Keratinocyte (primary cell): ENCODE results near the gene C1orf122.

Experiments used
- EZH2 ChIP-seq: IDR thresholded peaks from one replicate; pipeline ENCODE4 v1.6.1; 2012; ENCODE audit warnings: inconsistent platforms, mild to moderate bottlenecking, low read length, moderate library complexity
- TF ChIP-seq, protein P1 (sequence below), 3 experiments: IDR thresholded peaks in 1 of 3; conservative IDR thresholded peaks in 1 of 3; optimal IDR thresholded peaks in 1 of 3; 2 replicates in 2 of 3; 3 replicates in 1 of 3; pipeline versions ENCODE3 to v1.5.1; 2011; ENCODE audit warnings: low read length in 3 of 3, mild to moderate bottlenecking in 3 of 3, moderate library complexity in 2 of 3, control low read depth in 1 of 3, inconsistent platforms in 1 of 3; ENCODE audit not compliant: insufficient read depth in 2 of 3; ENCODE audit errors: extremely low read depth in 1 of 3

DNA sequence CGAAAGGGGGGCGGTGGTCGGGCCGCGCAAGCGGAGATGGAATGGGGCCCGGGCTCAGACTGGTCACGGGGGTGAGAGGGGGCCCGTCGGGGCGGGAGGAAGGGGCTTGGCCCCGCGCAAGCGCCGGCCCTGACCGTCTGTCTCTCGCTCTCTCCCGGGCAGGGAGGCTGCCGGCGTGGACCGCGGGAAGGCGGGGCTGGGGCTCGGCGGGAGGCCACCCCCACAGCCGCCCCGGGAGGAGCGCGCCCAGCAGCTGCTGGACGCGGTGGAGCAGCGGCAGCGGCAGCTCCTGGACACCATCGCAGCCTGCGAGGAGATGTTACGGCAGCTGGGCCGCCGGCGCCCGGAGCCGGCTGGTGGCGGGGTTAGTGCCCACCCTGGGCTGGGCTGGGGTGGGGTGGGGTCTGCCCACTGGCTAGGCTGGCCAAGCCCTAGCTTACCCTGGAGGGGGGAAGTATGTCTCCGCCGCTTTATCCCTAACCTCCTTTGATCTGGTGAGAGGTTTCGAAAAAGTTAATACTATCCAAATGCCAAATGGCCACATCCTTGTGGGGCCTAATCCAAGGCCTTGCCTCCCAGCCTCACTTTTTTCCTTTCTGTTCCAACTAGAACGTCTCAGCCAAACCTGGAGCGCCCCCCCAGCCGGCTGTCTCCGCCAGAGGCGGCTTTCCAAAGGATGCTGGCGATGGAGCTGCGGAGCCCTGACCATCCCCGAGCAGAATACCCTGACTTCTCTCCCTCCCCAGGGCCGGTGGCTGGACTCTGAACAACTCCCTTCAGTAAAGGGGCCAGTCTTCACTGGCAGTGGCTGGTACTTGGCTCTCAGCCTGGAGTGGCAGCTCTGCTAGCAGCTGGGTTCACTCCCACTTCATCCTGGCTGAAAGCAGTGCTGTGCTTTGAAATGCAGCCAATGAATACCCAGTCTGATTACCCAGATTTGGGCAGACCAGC, 1.1 kb downstream of the C1orf122 start:
- TF ChIP-seq, protein P1, sequence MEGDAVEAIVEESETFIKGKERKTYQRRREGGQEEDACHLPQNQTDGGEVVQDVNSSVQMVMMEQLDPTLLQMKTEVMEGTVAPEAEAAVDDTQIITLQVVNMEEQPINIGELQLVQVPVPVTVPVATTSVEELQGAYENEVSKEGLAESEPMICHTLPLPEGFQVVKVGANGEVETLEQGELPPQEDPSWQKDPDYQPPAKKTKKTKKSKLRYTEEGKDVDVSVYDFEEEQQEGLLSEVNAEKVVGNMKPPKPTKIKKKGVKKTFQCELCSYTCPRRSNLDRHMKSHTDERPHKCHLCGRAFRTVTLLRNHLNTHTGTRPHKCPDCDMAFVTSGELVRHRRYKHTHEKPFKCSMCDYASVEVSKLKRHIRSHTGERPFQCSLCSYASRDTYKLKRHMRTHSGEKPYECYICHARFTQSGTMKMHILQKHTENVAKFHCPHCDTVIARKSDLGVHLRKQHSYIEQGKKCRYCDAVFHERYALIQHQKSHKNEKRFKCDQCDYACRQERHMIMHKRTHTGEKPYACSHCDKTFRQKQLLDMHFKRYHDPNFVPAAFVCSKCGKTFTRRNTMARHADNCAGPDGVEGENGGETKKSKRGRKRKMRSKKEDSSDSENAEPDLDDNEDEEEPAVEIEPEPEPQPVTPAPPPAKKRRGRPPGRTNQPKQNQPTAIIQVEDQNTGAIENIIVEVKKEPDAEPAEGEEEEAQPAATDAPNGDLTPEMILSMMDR (optimal IDR thresholded peaks at IDR 0.05 in 1 of 3, IDR thresholded peaks at IDR 0.05 in 1 of 3, conservative IDR thresholded peaks at IDR 0.05 in 1 of 3; ENCODE audit: extremely low read depth in 1 of 3, insufficient read depth in 2 of 3, low read length in 3 of 3), result peak in 1 of 3 experiments; percentile 1
- no peak for TF ChIP-seq EZH2
